CD4-positive, alpha-beta T cell treated with Interleukin-6 for 4 hours (primary cell): ENCODE measurements around the gene MYG1.
"Not testable (repeated sequence)": the region's sequence is repeated elsewhere in the genome, so short reads cannot be mapped to it uniquely, and the experiment has no call there.

Source experiments
- DNase-seq: peaks from one replicate; pipeline ENCODE4 v3.0.0-alpha.2; 2020; ENCODE audit warnings: mixed read lengths

Gene MYG1

DNA sequence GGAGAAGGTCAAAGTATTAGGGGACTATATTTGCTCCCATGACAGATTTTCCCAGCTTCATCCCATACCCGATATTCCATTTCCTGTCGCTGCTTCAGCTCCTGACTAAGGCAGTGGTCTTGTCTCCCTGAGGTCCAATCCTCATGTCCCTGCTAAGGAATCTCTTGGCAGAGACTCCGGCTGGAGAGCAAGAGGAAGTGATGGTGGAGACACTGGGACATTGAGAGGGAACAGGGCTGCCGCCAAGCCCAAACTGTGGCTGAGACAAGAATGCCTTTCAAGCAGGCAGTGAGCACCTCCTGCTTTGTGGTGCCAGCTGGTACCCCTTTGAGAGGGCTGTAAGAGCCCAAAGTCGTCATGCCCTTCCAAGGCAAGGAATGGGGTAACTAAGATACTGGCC is 31.2 kb downstream of the MYG1 start:
- no peak for DNase-seq

DNA sequence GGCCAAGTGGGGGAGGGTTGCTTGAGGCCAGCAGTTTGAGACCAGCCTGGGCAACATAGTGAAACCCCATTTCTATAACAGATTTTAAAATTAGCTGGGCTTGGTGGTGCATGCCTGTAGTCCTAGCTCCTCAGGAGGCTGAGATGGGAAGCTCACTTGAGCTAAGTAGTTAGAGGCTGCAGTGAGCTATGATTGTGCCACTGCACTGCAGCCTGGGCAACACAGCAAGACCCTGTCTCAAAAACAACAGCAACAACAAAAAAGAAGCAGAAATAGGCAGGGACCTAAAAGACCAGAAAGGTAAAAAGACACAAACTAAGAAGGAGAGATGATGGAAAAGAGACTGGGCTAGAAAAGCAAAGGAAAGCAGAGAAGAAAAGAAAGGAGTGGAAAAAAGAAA is 32.8 kb downstream of the MYG1 start:
- not testable (repeated sequence) for DNase-seq

DNA sequence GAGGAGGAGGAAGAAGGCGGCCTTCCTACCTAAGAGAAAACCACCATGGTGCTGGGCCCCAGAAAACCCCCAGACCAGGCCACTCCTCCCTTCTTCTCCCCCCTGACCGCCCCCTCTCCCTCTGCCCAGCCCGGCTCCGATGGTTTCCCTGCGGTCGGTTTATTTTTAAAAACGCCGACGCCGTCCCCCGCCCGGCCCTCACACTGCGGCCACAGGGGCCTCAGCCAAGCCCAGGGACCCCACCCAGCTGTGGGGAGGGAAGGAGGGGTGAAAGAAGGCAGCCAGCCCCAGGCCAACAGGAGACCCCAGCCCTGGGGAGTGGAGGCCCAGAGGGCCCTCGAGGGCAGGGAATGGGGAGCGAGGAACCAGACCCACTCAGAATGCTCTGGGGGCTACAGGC is 33.2 kb downstream of the MYG1 start:
- no peak for DNase-seq

GRCh38 chr12:53333289-53333688 is 33.8 kb downstream of the MYG1 start:
- no peak for DNase-seq

DNA sequence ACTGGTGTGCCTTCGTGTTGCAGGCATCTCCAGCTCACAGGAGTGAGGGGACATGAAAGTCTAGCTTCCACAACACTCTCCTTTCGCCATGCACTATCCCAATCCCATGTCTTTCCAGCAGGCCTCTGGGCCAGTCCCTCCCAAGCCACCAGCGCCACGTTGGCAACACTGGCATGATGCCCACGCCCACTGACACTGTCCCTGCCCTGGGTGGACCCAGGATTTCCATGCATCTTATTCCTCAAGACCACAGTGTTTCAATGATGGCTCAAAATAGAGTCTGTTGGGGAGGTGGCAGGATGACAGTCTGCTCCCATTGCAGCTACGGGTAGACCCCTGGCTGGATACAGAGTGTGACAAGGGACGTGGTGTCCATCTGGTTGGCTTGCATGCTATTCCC is 34.4 kb downstream of the MYG1 start:
- DNase-seq, result no peak

GRCh38 chr12:53334822-53335221 is 35.3 kb downstream of the MYG1 start:
- no peak for DNase-seq

GRCh38 chr12:53336181-53336681 is 36.7 kb downstream of the MYG1 start, which contains the start of gene SP7:
TSS of gene SP7 (minus strand) at chr12:53336354. CDS start at chr12:53335646, 708 bp downstream.
- no peak for DNase-seq

DNA sequence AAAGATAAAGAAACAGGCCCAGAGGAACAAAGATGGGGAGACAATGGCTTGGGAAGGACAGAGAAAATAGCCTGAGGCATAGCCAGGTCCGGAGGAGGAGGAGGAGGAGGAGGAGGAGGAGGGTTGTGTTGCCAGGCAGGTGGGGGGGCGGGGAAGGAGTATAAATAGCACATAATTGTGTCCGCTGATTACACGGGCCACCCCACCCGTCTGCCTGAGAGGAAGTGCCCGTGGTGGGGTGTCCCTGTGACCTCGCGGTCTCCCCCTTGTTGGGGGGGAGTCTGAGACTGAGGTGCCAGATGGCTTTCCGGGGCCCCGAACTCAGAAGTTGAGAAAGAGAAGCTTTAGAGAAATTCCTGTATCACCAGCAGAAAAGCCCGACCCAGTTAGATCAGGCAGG is 38.5 kb downstream of the MYG1 start:
- DNase-seq, result no peak

DNA sequence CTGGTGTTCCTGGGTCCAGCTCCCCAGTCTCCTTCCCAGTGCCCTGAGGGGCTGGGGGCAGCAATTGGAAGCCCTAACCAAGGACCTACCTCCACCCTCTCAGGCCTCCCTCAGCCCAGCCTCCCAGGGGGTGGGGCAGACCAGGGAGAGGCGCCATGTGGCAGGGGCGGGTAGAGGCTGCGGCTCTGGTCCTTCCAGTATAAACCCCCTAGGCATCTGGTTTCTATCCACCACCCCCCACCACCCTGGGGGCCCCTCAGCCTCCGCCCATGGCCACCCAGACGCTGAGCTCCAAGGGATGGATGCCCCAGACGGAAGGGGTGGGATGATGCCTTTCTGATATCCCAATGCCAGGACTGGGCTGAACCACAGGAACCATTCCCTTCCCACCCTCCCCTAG is 39.4 kb downstream of the MYG1 start:
- no peak for DNase-seq

GRCh38 chr12:53340398-53340797 is 40.9 kb downstream of the MYG1 start:
- DNase-seq, result no peak

GRCh38 chr12:53343449-53343848 is 44.0 kb downstream of the MYG1 start:
- no peak for DNase-seq

DNA sequence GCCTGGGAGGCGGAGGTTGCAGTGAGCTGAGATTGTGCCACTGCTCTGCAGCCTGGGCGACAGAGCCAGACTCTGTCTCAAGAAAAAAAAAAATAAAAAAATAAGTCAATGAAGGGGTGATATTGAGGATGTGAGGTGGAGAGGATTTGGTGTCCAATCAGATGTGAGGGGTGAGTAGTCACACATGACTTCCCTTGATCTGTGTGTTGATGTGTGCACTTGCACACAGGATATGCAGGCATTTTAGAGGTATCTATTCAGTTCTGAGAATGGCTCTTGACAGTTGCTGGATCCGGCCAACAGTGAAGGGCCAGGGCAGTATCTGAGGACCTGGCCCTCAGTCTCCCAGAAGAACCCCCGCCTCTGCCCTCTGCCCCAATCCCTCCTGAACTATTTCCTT is 44.5 kb downstream of the MYG1 start:
- DNase-seq, result peak; percentile 21

DNA sequence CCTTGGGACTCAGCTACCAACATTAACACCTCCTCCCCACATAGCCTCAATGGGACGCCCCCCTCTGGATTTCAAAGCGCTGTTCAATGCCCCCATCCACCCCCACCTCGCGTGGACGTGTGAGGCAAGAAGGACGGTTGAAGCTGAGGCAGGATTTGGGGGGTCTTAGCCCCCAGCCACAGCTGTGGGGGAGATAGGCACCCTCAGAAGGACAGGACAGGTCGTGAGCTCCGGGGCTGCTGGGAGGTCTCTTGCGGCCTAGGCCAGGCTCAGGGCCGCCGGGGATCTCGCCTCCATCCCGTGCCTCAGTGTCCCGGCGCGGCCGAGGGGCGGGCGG is 45.0 kb downstream of the MYG1 start:
- DNase-seq, result no peak

DNA sequence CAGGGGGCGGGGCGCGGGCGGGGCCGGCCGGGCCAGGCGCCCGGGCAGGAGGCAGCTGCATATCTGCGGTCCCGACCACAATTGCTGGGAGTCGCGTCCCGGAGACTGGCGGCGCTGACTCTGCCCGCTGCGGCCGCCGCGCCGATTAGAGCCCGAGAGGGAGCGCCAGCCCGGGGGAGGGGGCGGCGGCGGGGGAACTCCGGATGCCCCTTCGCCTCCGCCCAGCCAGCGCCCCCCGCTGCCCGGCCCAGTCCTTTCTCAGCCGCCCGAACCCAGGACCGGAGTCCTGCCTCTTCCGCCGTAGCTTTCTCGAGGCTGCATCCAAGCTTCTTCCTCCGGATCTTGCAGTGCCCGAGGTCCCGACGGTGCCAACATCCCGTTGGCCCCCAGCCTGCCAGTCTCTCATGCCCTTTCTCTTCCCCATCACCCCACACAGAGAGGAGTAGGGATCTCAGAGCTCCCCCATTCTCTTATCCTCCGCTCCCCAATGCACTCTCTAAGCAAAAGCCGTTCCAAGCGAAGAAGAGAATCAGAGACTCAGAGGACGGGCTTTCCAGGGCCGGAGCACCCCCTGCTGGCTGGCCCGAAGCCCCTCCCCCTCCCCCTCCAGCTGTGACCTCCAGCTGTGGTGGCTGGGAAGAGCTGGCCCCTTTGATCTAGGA is 45.5 kb downstream of the MYG1 start:
- peak; percentile 81 for DNase-seq

DNA sequence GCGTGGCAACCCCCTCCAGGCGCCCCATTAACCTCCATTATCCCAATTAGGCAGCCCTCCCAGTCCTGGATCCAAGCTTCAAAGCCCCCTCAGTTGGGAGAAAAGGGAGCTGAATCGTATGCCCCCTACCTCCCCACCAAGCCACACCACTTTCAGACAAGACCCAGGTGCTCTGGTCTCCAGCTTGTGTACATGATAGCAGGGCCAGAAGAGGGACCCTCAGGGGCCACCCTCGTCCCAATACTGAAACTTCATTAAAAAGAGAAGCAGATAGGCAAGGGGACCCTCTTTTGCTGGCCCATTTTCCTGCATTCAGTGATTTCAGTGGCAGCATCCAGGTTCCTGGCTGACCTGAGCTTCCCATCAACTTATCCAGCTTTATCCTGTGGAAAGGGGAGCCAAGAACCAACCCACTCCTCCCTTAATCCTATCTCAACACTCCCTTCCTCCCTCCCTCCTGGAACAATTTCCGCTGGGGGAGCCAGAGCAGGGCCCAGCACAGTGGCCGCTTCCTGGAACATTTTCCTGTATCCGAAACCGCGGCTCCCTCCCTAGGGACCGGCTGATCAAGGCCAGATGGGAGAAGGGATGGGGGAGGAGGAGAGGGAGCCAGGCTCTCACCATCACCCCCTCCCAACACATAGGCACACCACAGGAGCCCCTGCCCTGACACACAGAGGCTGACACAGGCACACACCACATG is 46.1 kb downstream of the MYG1 start:
- no peak for DNase-seq

DNA sequence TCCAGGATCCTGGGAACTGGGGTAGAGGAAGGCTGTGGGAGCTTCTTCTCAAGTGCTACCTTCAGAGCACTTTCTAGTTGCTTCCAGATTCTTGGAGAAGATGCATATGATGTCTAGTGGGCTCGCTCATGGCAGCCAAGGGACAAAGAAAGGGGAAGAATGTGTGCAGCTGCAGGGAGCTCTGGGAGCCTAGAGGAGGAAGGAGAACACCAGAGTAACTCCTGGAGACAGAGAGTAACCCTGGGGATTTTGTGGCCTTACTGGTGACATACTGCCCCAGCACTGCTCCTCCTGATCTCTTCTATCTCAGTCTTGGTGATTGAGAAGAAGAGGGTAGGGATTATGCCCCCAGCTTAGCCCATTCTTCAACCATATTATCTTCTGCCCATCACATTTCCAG is 47.0 kb downstream of the MYG1 start:
- DNase-seq, result no peak

- no peak for DNase-seq
Observed at GRCh38 chr12:53347905-53348304, 48.4 kb downstream of the MYG1 start.

- DNase-seq, result peak; percentile 89
Observed at GRCh38 chr12:53352331-53353256, 53.1 kb downstream of the MYG1 start.

GRCh38 chr12:53353257-53353655 is 53.8 kb downstream of the MYG1 start:
- no peak for DNase-seq

- DNase-seq, result no peak
Observed at GRCh38 chr12:53355121-53355520, 55.6 kb downstream of the MYG1 start.
